HepG2 (cell line): Measurements from ENCODE around the gene ZNF595. TPM values are rescaled to one million over a fixed set of nuclear protein-coding genes. Genes with fewer than 3 reads are reported as not detected.

Experiments
- ATAC-seq: fragments of 200-7000 bp; cut with Tn5 transposase; 3 replicates; pipeline ENCODE4 v1.9.1; 2020; ENCODE audit warnings: mild to moderate bottlenecking, moderate library complexity
- BruUV-seq: library from RNA; stranded (reverse); fragments of 400-500 nt; replicated peaks from 2 replicates; lab custom pipeline; 2021; lab: Mats Ljungman, UMichigan
- CTCF ChIA-PET: fragments of 300-600 bp; formaldehyde crosslinking; extraction: SDS; loops from one replicate; lab custom pipeline; 2021; ENCODE audit warnings: low total read pairs, inconsistent platforms, low intra/inter-chr PET ratio; lab: Yijun Ruan, JAX
- POLR2A ChIA-PET: fragments of 350-600 bp; sonication (Branson Sonifier 250); formaldehyde crosslinking; loops from one replicate; lab custom pipeline; 2020; ENCODE audit warnings: antibody characterized with exemption, inconsistent platforms; lab: Yijun Ruan, JAX
- DNase-seq: peaks from one replicate; pipeline ENCODE4 v3.0.0-alpha.2; 2015; ENCODE audit warnings: low spot score
- FAIRE-seq: peaks from 3 replicates; lab custom pipeline; 2011; peaks lifted over from hg19 to GRCh38; lab: Jason Lieb, UNC
- H2AFZ ChIP-seq: one replicate; pipeline ENCODE4 v1.6.1; 2011; ENCODE audit warnings: low read length, inconsistent platforms
- H3K27ac ChIP-seq: fragments of 300-600 bp; 3 replicates; pipeline ENCODE4 v1.8.0; 2011; ENCODE audit warnings: mixed run types, mild to moderate bottlenecking, mixed read lengths, low read length, inconsistent platforms; ENCODE audit not compliant: insufficient read depth; ENCODE audit errors: extremely low read length
- H3K27me3 ChIP-seq, 2 experiments: fragments of 200-600 bp in 1 of 2; 2 replicates in 1 of 2; 3 replicates in 1 of 2; pipeline versions ENCODE4 v1.6.0 to v1.8.0; 2011; ENCODE audit warnings: low read length in 2 of 2, mild to moderate bottlenecking in 2 of 2, moderate library complexity in 2 of 2, inconsistent platforms in 1 of 2; ENCODE audit not compliant: insufficient read depth in 2 of 2, control insufficient read depth in 1 of 2
- H3K36me3 ChIP-seq, 2 experiments: fragments of 200-600 bp in 1 of 2; replicated peaks in 1 of 2; 2 replicates in 1 of 2; 3 replicates in 1 of 2; pipeline versions ENCODE4 v1.5.1 to v1.8.0; 2011; ENCODE audit warnings: low read length in 2 of 2, inconsistent platforms in 1 of 2; ENCODE audit not compliant: insufficient read depth in 2 of 2, control insufficient read depth in 1 of 2
- H3K4me1 ChIP-seq: 2 replicates; pipeline ENCODE4 v1.5.1; 2012; ENCODE audit warnings: low read length, inconsistent platforms; ENCODE audit not compliant: insufficient read depth
- H3K4me2 ChIP-seq: 2 replicates; pipeline ENCODE4 v1.6.0; 2011; ENCODE audit warnings: low read depth, low read length, inconsistent platforms
- H3K4me3 ChIP-seq, 3 experiments: fragments of 200-600 bp in 1 of 3; sonication (generic), shearing (Covaris generic) in 1 of 3; replicated peaks in 1 of 3; 2 replicates each; pipeline ENCODE4 v1.5.1; 2011 to 2016; ENCODE audit warnings: low read length in 3 of 3, inconsistent platforms in 2 of 3, low read depth in 2 of 3, mild to moderate bottlenecking in 2 of 3, control low read depth in 1 of 3, mixed read lengths in 1 of 3; ENCODE audit not compliant: insufficient read depth in 1 of 3
- H3K79me2 ChIP-seq: one replicate; pipeline ENCODE4 v1.6.1; 2011; ENCODE audit warnings: low read length, inconsistent platforms; ENCODE audit not compliant: insufficient read depth
- H3K9ac ChIP-seq: 2 replicates; pipeline ENCODE4 v1.6.0; 2011; ENCODE audit warnings: mild to moderate bottlenecking, low read depth, low read length, inconsistent platforms; ENCODE audit not compliant: insufficient read depth
- H3K9me3 ChIP-seq: 2 replicates; pipeline ENCODE4 v1.5.1; 2012; ENCODE audit warnings: mild to moderate bottlenecking, low read length
- H4K20me1 ChIP-seq: 2 replicates; pipeline ENCODE4 v1.6.0; 2011; ENCODE audit warnings: inconsistent platforms, mild to moderate bottlenecking, low read length, moderate library complexity; ENCODE audit not compliant: insufficient read depth
- ETV6 ChIP-seq: sonication (generic); formaldehyde crosslinking; conservative IDR thresholded peaks from 2 replicates; pipeline ENCODE4 v1.4.0; 2020; ENCODE audit warnings: missing genetic modification reagents
- NFIC ChIP-seq: IDR thresholded peaks from 2 replicates; pipeline ENCODE4 v1.6.1; 2012; ENCODE audit warnings: mild to moderate bottlenecking, low read length, inconsistent platforms
- SRSF4 ChIP-seq: fragments of 200-400 bp; formaldehyde crosslinking; IDR thresholded peaks from one replicate; pipeline ENCODE4 v1.6.1; 2018; ENCODE audit warnings: mild to moderate bottlenecking, low read depth, low read length, moderate library complexity; ENCODE audit not compliant: poor library complexity, severe bottlenecking
- TRAFD1 ChIP-seq: sonication (generic); formaldehyde crosslinking; IDR thresholded peaks from 2 replicates; pipeline ENCODE4 v1.5.1; 2020; ENCODE audit warnings: missing genetic modification reagents, mild to moderate bottlenecking, borderline replicate concordance
- ZNF263 ChIP-seq: sonication (generic); formaldehyde crosslinking; IDR thresholded peaks from 2 replicates; pipeline ENCODE4 v1.4.0; 2020; ENCODE audit warnings: missing genetic modification reagents
- ZNF30 ChIP-seq: sonication (generic); formaldehyde crosslinking; IDR thresholded peaks from 2 replicates; pipeline ENCODE4 v1.5.0; 2020; ENCODE audit warnings: mild to moderate bottlenecking, missing genetic modification reagents
- WGBS: methylation state at CpG from one replicate; pipeline ENCODE4 v1.1.6; 2017; ENCODE audit warnings: low lambda C conversion rate; 5-methylcytosine and 5-hydroxymethylcytosine counted together
- in situ Hi-C: cut with HindIII; loops from 2 replicates; pipeline ENCODE4 v1.10.0; 2017; ENCODE audit warnings: low pct_unique_long_range_greater_than_20kb; ENCODE audit not compliant: extremely low pct_ligation_motif_present
- intact Hi-C: fragments of 100-400 bp; cut with micrococcal nuclease; formaldehyde crosslinking; loops from one replicate; pipeline ENCODE4 v1.10.0; 2022; ENCODE audit not compliant: unreplicated experiment
- polyA plus RNA-seq, 8 experiments: library from polyadenylated mRNA; depleted of rRNA in 3 of 8; stranded (reverse) in 7 of 8; unstranded in 1 of 8; fragments of >200 nt; fragmentation: Illumina TruSeq in 4 of 8; extraction: Trizol in 4 of 8; gene quantifications; 2 replicates each; pipeline versions ENCODE4 v1.2.1 to v1.2.3, GENCODE V29; 2011 to 2016; ENCODE audit warnings: low read depth in 4 of 8, missing spikeins in 1 of 8, mixed read lengths in 1 of 8; ENCODE audit not compliant: insufficient read depth in 1 of 8
- total RNA-seq, 5 experiments: library from RNA; depleted of rRNA; stranded (reverse); fragments of >200 nt; fragmentation: Illumina TruSeq; extraction: Trizol; gene quantifications; 2 replicates each; pipeline ENCODE4 v1.2.3, GENCODE V29; 2016; ENCODE audit warnings: low read depth in 1 of 5

Gene ZNF595
- total and polyA plus RNA-seq, 2 of the 13 experiments (the other 11 are each of a cell fraction or from before 2014, with no cell fraction given) = 0.09 TPM; not detected in 1

- CTCF ChIA-PET = no interaction called here
- no peak for TF ChIP-seq ZNF263 (CRISPR knock-in tag)
- POLR2A ChIA-PET = no interaction called here
- no peak within 1 kb of the TSS for H2AFZ ChIP-seq
- in situ Hi-C loops = no loop called here
- H3K9me3 ChIP-seq = peaks cover 69% of the 10 kb centered on the region
- no peak for ATAC-seq
- no peak within 1 kb of the TSS for H3K4me2 ChIP-seq
- no TSS peak for BruUV-seq
- no peak within 1 kb of the TSS for H3K9ac ChIP-seq
- no peak within 1 kb of the TSS for H3K4me3 ChIP-seq
- no peaks in the 10 kb centered on the region for H4K20me1 ChIP-seq
- no peaks in the 10 kb centered on the region for H3K36me3 ChIP-seq
- intact Hi-C loops = no loop called here
- no peaks in the 10 kb centered on the region for H3K79me2 ChIP-seq
- WGBS = 53% methylated on average over 31 of the region's 44 CpGs
- no peak for FAIRE-seq
- no peaks in the 10 kb centered on the region for H3K27me3 ChIP-seq
- no peaks in the 10 kb centered on the region for H3K4me1 ChIP-seq
- no peak for DNase-seq
- no peak within 1 kb of the TSS for H3K27ac ChIP-seq
These were observed 71.4 kb downstream of the ZNF595 start, which contains the start of gene ZNF718 for GRCh38 chr4:124275-125081. Gene ZNF718 (plus strand): TSS chr4:124501. CDS start chr4:124671, 170 bp downstream.

- Histone ChIP-seq H3K27me3 (no peaks in the 10 kb centered on the region), H3K4me1 (no peaks in the 10 kb centered on the region), H4K20me1 (no peaks in the 10 kb centered on the region), H3K4me2 (no peak overlapping the region), H3K79me2 (no peaks in the 10 kb centered on the region), H3K36me3 (no peaks in the 10 kb centered on the region), H3K9ac (no peak overlapping the region)
- WGBS = 56% methylated on average over 28 of the region's 30 CpGs
- in situ Hi-C loops = no loop called here
- DNase-seq = no peak
- TF ChIP-seq ZNF30 (no peak), NFIC (no peak), ETV6 (CRISPR knock-in tag) (no peak), SRSF4 (no peak), TRAFD1 (no peak)
- TF ChIP-seq, all 625 proteins: peak for 0
- intact Hi-C loops = no loop called here
- Histone ChIP-seq H3K27ac (no peak overlapping the region), H3K4me3 (no peak overlapping the region), H3K9me3 (peaks cover 61% of the 10 kb centered on the region), H2AFZ (no peak overlapping the region)
- ATAC-seq (no peak), FAIRE-seq (no peak)
- ChIA-PET CTCF (no interaction called here), POLR2A (no interaction called here)
- no TSS peak for BruUV-seq
These were observed 72.1 kb downstream of the ZNF595 start for GRCh38 chr4:125091-125771.
